HG03025 (cell line): ENCODE data around the gene YAP1.

Source experiments
- ATAC-seq: cut with Tn5 transposase; IDR thresholded peaks from one replicate; pipeline ENCODE4 v1.9.1; 2021; ENCODE audit warnings: mild to moderate bottlenecking, moderate library complexity; ENCODE audit not compliant: unreplicated experiment, low FRiP score

The YAP1 gene

DNA sequence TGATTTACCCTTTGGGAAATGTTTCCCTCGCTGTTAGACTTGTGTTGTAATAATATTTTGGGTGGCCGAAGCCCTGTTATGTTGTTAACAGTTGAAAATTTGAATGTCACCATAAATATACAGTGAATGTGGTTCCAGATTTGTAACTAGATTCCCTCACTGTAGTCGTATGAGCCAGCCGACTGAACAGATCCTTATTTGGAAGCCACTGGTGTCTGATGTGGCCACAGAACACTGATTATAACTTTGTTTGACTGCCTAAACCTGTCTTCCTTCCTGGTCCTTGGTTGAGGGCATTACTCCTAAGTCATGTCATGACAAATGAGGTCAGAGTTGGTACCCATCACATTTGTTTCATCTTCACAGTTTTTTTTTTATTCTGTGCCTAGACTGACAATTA lies 45.4 kb downstream of the YAP1 start:
- ATAC-seq, result no peak

DNA sequence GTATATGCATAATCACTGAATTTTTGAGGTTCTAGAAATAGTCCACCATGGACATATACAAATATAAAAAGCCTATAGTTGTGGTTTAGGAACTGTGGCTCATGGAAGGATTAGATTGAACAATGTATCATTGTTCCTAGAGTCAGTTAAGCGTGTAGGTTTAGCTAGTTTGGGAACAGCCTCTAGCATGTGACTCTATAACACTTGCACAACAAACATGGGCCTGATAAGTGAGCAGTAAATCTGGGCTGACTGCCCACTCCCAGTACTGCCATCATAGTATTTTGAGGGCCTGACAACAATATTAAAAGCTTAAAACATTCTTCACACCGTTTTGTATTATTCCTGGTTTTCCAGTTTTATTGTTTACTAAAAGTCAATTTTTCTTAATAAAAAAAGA lies 47.0 kb downstream of the YAP1 start:
- ATAC-seq, result no peak

DNA sequence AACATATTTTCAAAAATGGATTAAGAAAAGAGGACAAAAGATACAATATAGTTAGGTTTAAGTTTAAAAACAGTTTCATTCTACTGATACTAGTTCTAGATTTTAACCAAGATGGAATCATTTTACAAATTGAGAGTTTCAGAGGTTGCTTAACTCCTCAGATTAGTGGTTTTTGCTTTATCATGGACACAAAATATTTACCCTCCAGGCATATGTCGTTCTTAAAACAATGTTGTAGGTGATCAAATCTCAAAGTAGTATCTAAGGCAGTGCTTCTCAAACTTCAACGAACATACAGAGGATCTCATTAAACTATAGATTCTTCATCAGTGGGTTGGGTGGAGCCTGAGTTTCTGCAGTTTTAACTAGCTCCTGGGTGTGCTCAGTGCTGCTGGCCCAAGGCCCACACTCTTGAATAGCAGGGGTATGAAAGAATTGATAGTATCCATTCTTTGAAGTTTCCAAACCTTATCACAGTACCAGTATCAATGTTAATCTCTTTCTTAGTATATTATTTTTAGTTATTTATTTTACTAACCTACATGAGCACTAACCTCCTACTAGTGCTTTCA lies 48.0 kb downstream of the YAP1 start:
- ATAC-seq, result no peak

DNA sequence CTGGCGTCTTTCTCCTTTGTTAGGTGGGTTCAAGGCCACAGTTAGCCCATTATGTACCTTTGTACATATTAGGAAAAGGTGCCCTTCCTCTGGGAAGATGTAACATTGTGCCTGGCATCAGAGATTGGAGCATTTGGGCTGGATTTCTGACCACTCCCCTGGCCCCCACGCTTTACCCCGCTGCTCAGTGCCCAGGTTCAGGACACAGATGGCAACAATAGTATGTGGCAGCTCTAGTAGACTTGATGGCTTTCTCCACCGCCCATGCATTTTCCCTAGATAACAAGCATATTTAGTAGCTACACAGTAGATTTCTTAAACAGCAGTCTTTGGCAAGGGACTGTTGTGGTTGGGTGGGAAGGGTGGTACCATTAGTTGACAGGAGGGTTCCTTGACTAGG lies 53.1 kb downstream of the YAP1 start:
- no peak for ATAC-seq

DNA sequence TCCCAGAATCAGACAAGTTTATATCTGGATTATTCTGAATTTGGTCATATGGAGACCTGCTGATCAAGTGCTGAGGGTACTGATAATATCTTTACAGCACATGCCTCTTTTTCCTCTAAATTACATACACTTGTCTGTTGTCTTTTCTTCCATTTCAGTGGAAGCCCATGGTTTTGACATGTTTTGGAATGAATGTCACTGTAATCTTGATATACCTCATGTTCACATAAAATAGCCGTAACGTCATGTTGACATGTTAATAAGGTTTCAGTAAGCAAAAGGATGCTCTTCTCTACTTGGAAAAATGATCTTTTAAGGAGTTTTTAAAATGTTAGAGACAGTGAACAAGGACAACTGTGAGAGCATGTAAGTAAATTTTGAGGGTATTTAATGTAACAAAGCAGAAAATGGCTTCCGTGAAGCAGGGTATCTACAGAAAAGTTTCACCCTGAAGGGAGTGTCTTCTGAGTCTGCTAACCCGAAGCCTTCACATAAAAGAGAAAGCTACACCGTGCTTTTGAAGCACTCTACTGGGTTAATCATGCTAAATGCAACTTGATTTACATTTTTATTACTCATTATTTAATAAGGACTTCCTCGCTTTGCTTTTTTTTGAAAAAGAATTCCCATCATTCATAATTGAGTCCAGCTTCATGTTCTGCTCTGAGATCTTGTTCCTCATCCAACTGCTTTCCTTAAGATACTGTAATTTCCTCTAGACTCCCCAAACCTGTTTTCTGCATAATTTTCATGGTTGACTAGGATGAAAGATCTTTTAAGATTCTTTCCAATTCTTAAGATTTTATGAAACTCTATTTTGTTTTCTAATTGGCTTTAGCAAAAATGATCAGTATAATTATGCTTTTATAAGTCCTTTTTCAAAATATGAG lies 56.2 kb downstream of the YAP1 start:
- ATAC-seq, result no peak

DNA sequence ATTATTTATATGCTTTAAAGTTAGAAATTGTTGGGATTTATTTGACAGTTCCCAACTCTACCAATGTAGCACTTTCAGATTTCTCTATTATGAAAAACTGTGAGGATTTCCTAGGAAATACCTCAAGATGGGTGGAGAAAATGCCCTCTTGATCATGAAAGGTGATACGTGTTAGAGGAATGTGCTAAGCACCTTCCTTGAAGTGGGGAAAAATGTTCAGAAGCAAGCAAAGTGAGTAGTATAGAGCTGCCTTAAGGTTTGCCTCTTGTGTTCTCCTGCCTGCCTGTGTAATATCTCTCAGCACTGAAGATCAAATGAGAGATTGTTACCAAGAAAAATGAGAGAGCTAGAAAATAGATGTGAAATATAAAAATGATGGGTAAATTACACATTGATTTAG lies 58.2 kb downstream of the YAP1 start:
- no peak for ATAC-seq

DNA sequence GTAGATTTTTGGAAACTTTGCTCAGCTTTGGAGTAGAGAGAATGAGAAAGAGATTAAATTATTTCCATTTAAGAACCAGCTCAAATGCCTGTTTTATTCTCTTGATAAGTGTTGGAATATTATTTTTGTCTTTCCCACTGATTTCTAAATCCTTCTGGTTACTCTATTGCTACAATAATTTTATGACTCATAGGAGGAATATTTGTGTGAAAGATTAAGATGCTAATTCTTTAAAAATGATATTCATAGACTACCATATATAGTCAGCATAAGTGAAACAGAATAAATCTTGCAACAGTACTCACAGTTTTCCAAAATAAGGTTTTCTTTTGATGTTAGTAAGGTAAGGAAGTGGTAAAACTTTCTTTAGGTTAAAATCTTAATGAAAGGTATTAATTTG lies 60.9 kb downstream of the YAP1 start:
- ATAC-seq, result no peak

DNA sequence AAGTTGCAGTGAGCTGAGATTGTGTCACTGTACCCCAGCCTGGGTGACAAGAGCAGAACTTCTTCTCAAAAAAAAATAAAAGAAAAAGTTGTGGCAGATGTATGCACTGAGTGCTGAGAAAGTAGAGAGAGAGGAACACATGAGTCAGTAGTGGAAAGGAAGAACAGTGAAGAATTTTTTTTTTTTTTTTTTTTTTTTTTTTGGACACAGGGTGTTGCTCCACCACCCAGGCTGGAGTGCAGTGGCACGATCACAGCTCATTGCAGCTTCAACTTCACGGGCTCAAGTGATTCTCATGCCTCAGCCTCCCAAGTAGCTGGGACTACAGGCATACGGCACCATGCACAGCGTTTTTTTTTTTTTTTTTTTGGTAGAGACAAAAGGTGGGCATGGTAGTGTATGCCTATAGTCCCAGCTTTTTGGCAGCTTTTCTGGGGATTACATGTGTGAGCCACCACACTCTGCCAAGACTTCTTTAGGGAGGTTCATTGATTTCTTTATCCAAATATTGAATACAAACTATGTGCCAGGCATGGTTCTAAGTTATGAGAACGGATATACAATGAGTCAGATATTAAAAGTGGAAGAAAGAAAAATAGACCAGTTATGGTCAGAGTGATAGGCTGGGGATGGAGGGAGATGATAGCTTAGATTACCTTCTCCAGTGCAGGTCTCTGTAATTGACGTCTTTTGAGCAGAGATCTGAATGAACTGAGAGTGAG lies 62.0 kb downstream of the YAP1 start:
- ATAC-seq, result no peak

DNA sequence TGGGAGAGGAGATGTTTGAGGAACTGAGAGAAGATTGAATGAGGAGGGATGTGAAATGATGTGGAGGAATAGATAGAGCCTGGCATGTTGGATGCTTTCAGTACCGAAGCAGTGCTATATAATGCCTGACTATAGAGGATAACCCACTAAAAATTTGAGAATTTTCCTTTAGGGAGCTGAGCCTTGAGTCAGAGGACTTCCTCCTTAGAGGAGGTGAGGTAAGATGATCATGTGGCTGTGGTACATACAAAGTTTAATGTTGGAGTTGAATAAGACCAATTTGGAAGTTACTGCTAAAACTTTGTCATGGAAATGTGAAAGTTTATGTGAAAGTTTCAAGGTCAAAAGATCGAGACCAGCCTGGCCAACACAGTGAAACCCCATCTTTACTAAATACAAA lies 66.9 kb downstream of the YAP1 start:
- no peak for ATAC-seq

DNA sequence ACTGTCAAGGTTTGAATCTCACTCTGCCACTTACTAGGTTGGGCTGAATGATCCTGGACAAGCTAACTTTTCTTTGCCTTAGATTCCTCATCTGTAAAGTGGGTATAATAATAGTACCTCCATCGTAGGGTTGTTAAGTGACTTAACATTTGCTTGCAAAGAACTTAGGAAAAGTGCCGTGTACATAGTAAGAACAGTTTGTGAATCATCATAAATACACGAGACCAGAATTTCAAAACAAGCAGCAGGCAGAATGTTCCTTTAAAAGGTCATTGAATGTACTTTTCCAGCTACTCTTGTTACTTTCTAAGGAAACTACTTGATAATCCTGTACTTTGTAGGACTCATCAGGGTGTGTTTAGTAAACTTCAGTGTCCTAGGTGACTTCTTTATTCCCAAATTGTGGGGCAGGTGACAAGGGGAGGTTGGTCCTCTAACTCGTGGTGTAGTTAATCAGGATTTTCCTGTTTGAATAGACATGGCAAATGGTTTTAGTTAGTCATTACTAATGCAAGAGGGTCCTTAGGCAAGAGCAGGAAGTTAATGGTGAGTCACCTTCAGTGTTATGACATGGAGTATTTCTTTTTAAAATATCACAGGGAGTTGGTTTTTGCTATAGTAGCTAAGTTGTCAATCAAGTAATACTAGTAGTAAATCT lies 67.9 kb downstream of the YAP1 start:
- no peak for ATAC-seq

DNA sequence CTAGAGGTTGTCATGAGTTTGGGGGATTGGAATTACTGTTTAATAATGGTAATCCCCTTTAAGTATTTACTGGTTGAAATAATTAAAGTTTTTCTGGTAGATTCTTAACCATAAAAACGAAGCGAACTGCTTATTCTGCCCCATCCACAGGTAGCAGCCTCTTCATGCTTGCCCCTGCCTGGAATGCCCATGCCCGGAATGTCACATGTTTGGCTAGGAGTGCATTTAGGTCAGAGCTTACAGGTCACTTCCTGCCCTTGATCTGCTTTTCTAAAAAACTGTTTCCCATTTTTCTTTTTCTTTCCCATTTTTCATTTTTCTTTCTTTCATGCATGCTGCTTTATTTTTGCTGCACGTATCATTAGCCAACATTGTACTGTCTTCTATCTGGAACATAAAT lies 69.1 kb downstream of the YAP1 start:
- no peak for ATAC-seq

DNA sequence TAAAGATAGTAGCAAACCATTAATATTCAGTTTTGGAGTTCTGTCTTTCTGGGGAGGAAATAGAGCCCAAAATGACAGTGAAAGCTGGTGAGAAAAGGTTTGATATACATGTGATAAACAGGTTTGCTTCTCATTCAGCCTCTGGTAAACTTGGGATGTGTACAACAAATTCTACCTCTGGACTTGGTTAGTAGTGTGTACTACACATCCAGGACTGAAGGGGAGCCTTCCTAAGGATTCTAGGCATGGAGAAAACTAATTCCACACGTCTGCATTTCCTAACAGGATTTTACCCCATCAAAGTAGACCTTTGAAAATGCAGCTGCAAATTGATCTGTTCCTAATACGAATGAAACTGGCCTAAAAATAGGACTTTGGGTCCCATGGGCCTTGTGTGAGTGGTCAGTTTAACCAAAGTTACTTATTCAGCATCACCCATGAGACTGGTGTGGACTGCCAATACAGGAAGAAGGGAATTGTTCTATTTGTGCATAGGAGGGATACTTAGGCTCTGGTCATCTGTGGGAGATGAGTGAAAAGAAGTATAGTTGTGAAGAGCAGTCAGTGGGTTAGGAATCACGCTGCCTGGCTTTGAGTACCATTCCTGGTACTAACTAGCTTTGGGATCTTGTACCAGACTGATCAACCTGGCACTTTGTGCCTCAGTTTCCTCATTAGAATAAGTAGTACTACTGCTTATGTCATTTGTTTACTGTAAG lies 74.2 kb downstream of the YAP1 start:
- ATAC-seq, result no peak

DNA sequence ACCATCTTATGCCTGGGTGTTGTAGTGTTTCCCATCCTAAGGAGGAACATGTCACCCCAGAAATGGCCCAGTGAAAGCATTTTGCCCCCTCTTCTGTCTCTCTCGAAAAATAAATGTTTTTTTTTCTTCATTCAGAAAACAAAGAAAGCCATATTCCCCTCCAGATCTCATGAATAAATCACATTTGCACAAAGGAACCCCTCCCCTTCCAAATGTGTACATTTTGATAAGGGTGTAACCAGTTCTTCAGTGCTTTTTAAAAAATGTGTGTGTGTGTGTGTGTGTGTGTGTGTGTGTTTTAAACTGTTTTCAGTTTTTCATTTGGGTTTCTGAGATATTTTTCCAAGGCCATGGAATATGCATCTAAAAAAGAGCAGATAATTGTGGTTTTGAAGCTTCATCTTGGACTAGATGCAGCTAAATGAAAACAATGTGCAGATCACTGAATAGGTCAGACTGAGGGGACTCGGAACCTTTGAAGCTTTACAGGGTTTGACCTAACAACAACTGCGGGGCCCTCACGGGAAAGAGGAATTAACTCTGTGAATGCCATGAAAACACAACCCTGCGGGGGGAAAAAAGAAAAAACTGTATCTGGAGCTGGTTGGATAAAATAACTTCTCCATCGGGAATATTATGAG lies 76.4 kb downstream of the YAP1 start:
- no peak for ATAC-seq

DNA sequence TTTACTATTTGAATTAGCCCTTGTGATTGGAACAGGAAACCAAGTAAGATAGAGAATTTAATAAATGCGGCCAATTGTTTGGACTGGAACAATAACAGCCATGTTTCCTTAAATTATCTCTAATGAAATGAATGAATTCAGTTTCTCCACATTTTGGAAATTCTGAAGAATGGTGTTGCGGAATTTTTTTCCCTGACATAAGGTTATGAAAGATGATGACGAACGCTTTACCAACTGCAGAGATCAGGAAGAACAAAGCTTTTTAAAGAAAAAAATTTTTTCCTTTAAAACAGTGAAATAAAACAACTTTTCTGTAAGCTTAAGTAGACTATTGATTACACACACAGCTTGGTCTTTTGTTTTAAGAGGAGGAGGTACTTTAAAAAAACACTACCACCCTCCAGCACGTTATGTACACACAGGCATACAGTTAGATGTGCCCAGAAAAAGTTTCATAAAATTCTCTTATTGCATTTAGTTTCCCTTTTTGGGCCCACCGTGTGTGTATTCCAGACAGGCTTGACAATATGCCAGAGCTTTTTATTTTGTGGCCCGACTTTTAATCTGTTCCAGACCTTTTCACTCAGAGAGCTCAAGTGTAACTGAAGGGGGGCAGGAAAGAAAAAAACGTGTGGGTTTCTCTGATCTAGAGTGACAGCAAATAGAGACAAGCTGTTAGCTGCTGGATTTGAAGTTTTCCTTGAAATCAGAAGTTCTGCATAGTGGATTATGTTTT lies 77.3 kb downstream of the YAP1 start:
- ATAC-seq, result no peak

DNA sequence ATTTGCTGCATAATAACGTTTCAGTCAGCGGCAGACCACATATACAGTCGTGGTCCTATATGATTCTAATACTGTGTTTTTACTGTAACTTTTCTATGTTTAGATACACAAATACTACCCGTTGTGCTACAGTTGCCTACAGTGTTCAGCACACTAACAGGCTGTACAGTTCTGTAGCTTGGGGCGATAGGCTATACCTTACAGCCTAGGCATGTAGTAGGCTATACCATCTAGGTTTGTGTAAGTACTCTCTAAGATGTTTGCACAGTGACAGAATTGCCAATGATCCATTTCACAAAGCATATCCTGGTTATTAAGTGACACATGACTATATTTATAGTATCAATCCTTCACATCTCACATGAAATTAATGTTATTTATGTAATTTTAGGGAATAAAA lies 78.2 kb downstream of the YAP1 start:
- no peak for ATAC-seq

DNA sequence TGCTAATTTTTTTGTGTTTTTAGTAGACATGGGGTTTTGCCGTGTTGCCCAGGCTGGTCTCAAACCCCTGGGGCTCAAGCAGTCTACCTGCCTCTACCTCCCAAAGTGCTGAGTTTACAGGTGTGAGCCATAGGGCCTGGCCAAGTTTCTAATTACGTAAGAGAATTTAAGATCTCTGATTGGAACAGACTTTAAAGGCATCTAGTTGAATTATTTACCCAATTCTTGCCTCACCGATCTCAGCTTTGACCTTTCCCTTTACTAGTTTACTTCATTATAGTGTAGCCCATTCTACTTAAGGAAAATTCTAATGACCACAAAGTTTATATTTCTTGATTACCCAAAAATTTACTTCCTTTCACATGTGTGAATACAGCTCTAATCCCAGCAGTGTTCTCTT lies 81.6 kb downstream of the YAP1 start:
- no peak for ATAC-seq

DNA sequence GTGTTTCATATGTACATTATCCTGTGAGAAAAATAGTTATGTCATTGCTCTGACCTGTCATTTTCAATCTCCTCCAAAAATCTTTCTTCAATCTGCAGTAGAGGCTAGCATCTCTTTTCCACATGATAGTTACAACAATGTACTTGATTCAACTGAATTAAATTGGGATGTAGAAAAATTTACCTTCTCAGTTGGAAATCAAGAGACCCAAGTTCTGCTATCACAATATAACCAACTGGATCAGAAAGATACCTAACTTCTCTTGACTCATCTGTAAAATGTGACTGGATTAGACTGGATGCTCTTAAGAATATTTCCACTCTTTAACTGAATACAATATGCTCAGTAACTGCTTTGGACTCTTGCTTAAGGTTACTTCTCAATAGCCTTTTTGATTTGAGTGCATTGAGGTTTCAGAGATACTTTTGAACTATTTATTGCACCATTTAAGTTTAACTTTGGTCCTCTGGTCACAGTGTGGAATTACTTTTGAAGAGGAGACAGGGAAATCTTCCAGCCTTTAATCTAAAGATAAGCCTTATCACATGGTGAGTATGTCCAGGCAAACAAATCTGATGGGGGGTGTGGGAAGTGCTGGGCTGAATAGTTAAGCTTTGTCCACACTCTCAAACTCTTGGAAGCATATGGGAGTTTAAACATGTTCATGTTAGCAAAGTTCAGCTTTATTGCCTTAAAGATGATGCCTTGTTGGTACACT lies 82.3 kb downstream of the YAP1 start:
- no peak for ATAC-seq

DNA sequence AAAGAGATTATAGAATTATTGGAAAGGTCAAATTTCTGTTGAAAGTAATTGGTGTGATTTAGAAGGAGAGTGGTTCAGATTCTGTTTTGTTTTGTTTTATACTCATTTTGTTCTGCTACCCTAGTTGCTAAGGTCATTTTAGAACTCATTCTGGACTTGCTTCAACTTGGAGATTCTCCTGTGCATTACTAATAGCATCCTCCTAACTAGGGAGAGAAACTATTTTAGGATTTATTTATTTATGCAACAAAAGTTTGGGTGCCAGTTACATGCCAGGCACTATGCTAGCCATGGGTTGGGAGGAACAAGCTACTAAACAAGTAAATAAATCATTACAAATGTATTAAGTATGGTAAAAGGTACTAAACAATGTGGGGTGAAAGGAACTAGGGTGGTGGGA lies 84.0 kb downstream of the YAP1 start:
- no peak for ATAC-seq

DNA sequence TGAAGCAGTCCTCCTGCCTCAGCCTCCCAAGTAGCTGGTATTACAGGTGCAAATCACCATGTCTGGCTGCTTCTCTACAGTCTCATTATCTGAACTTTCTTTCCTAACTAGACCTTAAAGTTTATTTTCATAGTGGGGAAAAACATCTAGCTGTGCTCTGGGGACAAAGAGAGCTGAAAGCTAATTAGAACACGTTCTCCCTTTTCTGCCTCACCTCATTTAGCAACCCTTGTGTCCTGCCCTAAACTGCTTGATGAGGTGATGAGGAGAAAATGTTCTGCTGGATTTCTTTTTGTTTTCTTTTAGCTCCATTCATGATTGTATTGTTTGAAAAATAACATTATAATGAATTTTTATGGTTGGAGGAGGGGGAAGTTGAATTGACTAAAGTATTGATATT lies 84.7 kb downstream of the YAP1 start:
- no peak for ATAC-seq
